Ascending aorta (tissue), 2 donors: ENCODE results near the gene SLC25A12. TPM values are rescaled to one million over a fixed set of nuclear protein-coding genes. Genes with fewer than 3 reads are reported as not detected.

ENCODE experiments used
- DNase-seq, 2 donors: peaks; one replicate each; pipeline ENCODE4 v3.0.0-alpha.2; 2019; ENCODE audit warnings: low spot score in 2 of 2
- H3K27ac ChIP-seq, 2 donors: fragments of 200-600 bp; sonication (generic); one replicate each; pipeline ENCODE4 v1.5.1; 2016 to 2017; ENCODE audit warnings: mild to moderate bottlenecking in 1 of 2
- H3K27me3 ChIP-seq: fragments of 200-600 bp; sonication (generic); one replicate; pipeline ENCODE4 v1.5.1; 2017
- H3K36me3 ChIP-seq, 2 donors: fragments of 200-600 bp; sonication (generic); one replicate each; pipeline ENCODE4 v1.5.1; 2016
- H3K4me1 ChIP-seq, 2 donors: fragments of 200-600 bp; sonication (generic); one replicate each; pipeline ENCODE4 v1.5.1; 2016 to 2017; ENCODE audit warnings: mild to moderate bottlenecking in 1 of 2
- H3K4me3 ChIP-seq, 2 donors: fragments of 200-600 bp; sonication (generic); one replicate each; pipeline ENCODE4 v1.5.1; 2016 to 2017; ENCODE audit warnings: mild to moderate bottlenecking in 1 of 2
- H3K9me3 ChIP-seq, 2 donors: fragments of 200-600 bp; sonication (generic); one replicate each; pipeline ENCODE4 v1.5.1; 2016
- intact Hi-C: fragments of 100-400 bp; cut with DNase I; formaldehyde crosslinking; loops from one replicate; pipeline ENCODE4 v1.15.1; 2023
- total RNA-seq: library from RNA; depleted of rRNA; stranded (reverse); fragments of >200 nt; gene quantifications from one replicate; pipeline ENCODE4 v1.1.0, GENCODE V29; 2016
- TF ChIP-seq, protein P1 (sequence below), 3 experiments: fragments of 200-600 bp in 2 of 3; fragments of 450-650 bp in 1 of 3; sonication (generic) in 2 of 3; IDR thresholded peaks; one replicate each; pipeline ENCODE4 v1.5.1; 2016 to 2019; ENCODE audit warnings: antibody characterized with exemption in 3 of 3, mild to moderate bottlenecking in 1 of 3, moderate library complexity in 1 of 3

Gene SLC25A12
- total RNA-seq, 1 donor from 2014 or later, result 11.9 TPM

DNA sequence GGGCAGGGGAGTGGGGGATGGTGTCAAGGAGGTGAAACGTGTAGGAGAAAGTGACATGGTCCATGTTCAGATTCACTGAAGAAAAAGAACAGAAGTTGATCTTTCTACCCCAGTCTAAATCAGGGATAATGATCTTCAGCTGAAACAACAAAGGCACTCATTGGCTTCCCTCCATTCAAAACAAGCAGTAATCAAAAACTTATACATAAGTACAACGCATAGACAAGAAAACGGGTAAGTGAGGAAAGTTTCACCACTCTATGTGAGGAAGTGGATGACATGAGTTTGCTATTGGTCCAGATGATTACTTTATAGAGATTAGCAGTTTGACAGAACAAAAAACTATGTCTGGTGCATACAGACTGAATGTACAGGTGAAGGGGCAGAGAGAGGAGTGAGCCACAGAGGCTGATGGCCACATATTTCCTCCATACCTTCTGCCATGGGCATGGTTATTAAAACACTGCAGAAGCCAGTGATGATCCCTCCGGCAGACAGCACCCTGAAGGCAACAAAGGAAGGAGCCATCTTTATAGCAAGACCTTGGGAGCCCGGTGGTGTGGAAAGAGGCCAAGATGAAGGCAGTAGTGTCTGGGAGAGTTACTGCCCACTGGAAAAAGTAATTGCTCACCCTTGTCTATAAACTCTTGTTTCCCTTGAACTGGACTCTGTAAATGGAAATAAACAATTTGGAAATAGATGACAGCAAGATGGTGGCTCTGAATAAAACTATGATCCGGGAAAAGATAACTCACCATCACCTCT, 57.7 kb downstream of the SLC25A12 start:
- Histone ChIP-seq H3K4me3 (no peak overlapping the region), H3K9me3 (no peaks in the 10 kb centered on the region), H3K36me3 (peaks cover 31 to 57% of the 10 kb centered on the region in 2 donors), H3K27ac (no peak overlapping the region), H3K4me1 (no peaks in the 10 kb centered on the region), H3K27me3 (no peaks in the 10 kb centered on the region)
- intact Hi-C loops, result no loop called here
- TF ChIP-seq, protein P1, sequence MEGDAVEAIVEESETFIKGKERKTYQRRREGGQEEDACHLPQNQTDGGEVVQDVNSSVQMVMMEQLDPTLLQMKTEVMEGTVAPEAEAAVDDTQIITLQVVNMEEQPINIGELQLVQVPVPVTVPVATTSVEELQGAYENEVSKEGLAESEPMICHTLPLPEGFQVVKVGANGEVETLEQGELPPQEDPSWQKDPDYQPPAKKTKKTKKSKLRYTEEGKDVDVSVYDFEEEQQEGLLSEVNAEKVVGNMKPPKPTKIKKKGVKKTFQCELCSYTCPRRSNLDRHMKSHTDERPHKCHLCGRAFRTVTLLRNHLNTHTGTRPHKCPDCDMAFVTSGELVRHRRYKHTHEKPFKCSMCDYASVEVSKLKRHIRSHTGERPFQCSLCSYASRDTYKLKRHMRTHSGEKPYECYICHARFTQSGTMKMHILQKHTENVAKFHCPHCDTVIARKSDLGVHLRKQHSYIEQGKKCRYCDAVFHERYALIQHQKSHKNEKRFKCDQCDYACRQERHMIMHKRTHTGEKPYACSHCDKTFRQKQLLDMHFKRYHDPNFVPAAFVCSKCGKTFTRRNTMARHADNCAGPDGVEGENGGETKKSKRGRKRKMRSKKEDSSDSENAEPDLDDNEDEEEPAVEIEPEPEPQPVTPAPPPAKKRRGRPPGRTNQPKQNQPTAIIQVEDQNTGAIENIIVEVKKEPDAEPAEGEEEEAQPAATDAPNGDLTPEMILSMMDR (IDR thresholded peaks at IDR 0.05), result no peak
- DNase-seq, result no peak

DNA sequence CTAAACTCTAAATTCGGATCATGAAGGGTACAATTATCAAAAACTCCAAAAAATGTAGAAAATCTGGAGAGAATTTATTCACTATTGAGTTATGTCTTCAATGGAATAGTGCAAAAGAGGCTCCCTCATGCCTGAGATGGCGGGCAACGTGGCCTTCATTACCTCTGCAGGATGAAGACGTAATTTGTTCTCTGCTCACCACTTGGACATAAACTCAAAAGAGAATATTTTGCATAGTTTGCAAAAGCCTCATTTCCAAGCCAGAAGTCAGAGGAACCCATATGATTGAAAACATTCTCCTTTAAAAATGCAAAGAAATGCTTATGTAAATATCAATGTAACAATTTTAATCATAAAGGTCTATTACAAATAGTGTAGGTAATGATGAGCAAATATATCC, 58.7 kb downstream of the SLC25A12 start:
- H3K27ac ChIP-seq, result no peak overlapping the region
- no peak for DNase-seq
- H3K4me3 ChIP-seq, result no peak overlapping the region
- TF ChIP-seq, protein P1 (IDR thresholded peaks at IDR 0.05), result no peak
- intact Hi-C loops, result no loop called here
- H3K36me3 ChIP-seq, result peaks cover 36 to 61% of the 10 kb centered on the region in 2 donors
- no peaks in the 10 kb centered on the region for H3K4me1 ChIP-seq
- no peaks in the 10 kb centered on the region for H3K27me3 ChIP-seq
- H3K9me3 ChIP-seq, result no peaks in the 10 kb centered on the region

DNA sequence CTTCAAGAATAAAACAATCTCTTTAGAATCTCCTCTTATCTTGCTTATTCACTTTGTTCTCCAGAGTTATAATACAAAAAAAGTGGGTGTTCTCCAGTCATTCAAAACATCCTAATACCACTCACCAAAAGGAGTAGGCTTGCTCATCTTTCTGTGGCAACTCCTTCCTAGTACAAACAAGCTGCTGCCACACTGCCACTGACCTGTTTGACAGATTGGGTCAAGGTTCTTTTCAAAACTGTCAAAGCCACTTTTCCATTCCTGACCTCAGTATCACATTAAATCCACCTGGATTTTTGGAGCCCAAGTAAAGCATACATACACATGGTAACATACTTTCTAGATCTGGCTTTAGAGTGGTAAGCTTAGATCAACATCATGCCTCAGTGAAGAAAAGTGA, 59.8 kb downstream of the SLC25A12 start:
- Histone ChIP-seq H3K36me3 (peaks cover 36 to 70% of the 10 kb centered on the region in 2 donors), H3K4me3 (no peak overlapping the region), H3K9me3 (no peaks in the 10 kb centered on the region), H3K4me1 (no peaks in the 10 kb centered on the region), H3K27ac (no peak overlapping the region), H3K27me3 (no peaks in the 10 kb centered on the region)
- no peak for DNase-seq
- TF ChIP-seq, protein P1 (IDR thresholded peaks at IDR 0.05), result no peak
- intact Hi-C loops, result no loop called here

- TF ChIP-seq, protein P1 (IDR thresholded peaks at IDR 0.05), result no peak
- intact Hi-C loops, result no loop called here
- no peak overlapping the region for H3K4me3 ChIP-seq
- H3K9me3 ChIP-seq, result no peaks in the 10 kb centered on the region
- H3K4me1 ChIP-seq, result no peaks in the 10 kb centered on the region
- H3K36me3 ChIP-seq, result peaks cover 36 to 79% of the 10 kb centered on the region in 2 donors
- H3K27me3 ChIP-seq, result no peaks in the 10 kb centered on the region
- H3K27ac ChIP-seq, result no peak overlapping the region
- DNase-seq, result no peak
These were observed 61.6 kb downstream of the SLC25A12 start for GRCh38 chr2:171832489-171832888.

- H3K4me1 ChIP-seq, result no peaks in the 10 kb centered on the region
- DNase-seq, result no peak
- no peaks in the 10 kb centered on the region for H3K9me3 ChIP-seq
- H3K36me3 ChIP-seq, result peaks cover 34 to 64% of the 10 kb centered on the region in 2 donors
- H3K27ac ChIP-seq, result no peak overlapping the region
- intact Hi-C loops, result no loop called here
- TF ChIP-seq, protein P1 (IDR thresholded peaks at IDR 0.05), result no peak
- H3K4me3 ChIP-seq, result no peak overlapping the region
- H3K27me3 ChIP-seq, result no peaks in the 10 kb centered on the region
These were observed 64.0 kb downstream of the SLC25A12 start for GRCh38 chr2:171830039-171830438.
